ENCODE measurements around the gene FLOT2. TPM values are rescaled to one million over a fixed set of nuclear protein-coding genes. Genes with fewer than 3 reads are reported as not detected.
A peak's percentile ranks its signal among the peaks of the same experiment; 100 is the strongest.

The FLOT2 gene
- polyA plus RNA-seq (2013, experiment 1 of 4): 154 TPM
- 161 TPM for polyA plus RNA-seq (2013, experiment 2 of 4)
- polyA plus RNA-seq (2013, experiment 3 of 4): 119 TPM
- polyA plus RNA-seq (2013, experiment 4 of 4): 131 TPM

- 0% methylated on average over 73 of the region's 73 CpGs for WGBS, 2 experiments
- Histone ChIP-seq H3K36me3 (ENCODE audit: control insufficient read depth, insufficient read depth, low read length) (no peaks in the 10 kb centered on the region), H3K4me1 (ENCODE audit: control insufficient read depth, insufficient read depth, low read length) (peaks cover 10% of the 10 kb centered on the region), H3K27me3 (ENCODE audit: control insufficient read depth, insufficient read depth, low read length, poor library complexity, severe bottlenecking) (no peaks in the 10 kb centered on the region), H3K9me3 (ENCODE audit: control insufficient read depth, low read length) (no peaks in the 10 kb centered on the region), H3K27ac (ENCODE audit: insufficient read depth, low read depth, low read length, poor library complexity, severe bottlenecking) (peak within 1 kb of the TSS; percentile 47), H3K4me3 (ENCODE audit: insufficient read depth, low read depth, low read length) (peak within 1 kb of the TSS; percentile 94)
Observed at GRCh38 chr17:28896884-28897768, at the start of gene FLOT2. TSS of gene FLOT2 (minus strand) at chr17:28897733. CDS start at chr17:28897574, 159 bp downstream.

DNA sequence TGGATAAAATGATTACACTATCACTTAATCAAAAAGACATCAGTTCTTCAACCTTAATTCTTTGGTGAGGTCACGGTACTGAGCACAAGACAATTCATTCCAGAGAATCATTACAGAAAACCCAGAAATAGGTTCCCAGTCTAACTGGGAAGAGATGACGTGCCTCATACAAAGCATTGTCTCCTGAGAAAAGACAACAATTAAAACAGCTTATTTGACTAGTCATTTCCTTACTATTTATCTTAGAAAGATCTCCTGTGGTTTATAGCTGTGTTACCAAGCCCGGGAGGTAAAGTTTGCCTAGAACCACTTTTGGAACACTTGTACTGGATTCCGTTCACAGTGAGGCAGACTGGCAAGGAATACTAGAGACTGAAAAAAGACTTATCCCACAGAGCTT, 48.7 kb upstream of the FLOT2 start:
- no peak overlapping the region for H3K27ac ChIP-seq (ENCODE audit: insufficient read depth, low read depth, low read length, poor library complexity, severe bottlenecking)

GRCh38 chr17:28944862-28945741, 47.6 kb upstream of the FLOT2 start:
- H3K9me3 ChIP-seq (ENCODE audit: control insufficient read depth, low read length): no peaks in the 10 kb centered on the region
- no peaks in the 10 kb centered on the region for H3K27me3 ChIP-seq (ENCODE audit: control insufficient read depth, insufficient read depth, low read length, poor library complexity, severe bottlenecking)
- no peak overlapping the region for H3K4me3 ChIP-seq (ENCODE audit: insufficient read depth, low read depth, low read length)
- peaks cover 26% of the 10 kb centered on the region for H3K4me1 ChIP-seq (ENCODE audit: control insufficient read depth, insufficient read depth, low read length)
- no peak overlapping the region for H3K27ac ChIP-seq (ENCODE audit: insufficient read depth, low read depth, low read length, poor library complexity, severe bottlenecking)
- H3K36me3 ChIP-seq (ENCODE audit: control insufficient read depth, insufficient read depth, low read length): no peaks in the 10 kb centered on the region
- 94% methylated on average over 8 of the region's 8 CpGs for WGBS, 2 experiments

More for the DNA sequence above, 48.7 kb upstream of the FLOT2 start:
- no peaks in the 10 kb centered on the region for H3K27me3 ChIP-seq (ENCODE audit: control insufficient read depth, insufficient read depth, low read length, poor library complexity, severe bottlenecking)
- WGBS, 2 experiments: 92 to 93% methylated on average over 4 of the region's 4 CpGs
- no peaks in the 10 kb centered on the region for H3K36me3 ChIP-seq (ENCODE audit: control insufficient read depth, insufficient read depth, low read length)
- no peak overlapping the region for H3K4me3 ChIP-seq (ENCODE audit: insufficient read depth, low read depth, low read length)
- peaks cover 15% of the 10 kb centered on the region for H3K4me1 ChIP-seq (ENCODE audit: control insufficient read depth, insufficient read depth, low read length)
- no peaks in the 10 kb centered on the region for H3K9me3 ChIP-seq (ENCODE audit: control insufficient read depth, low read length)

DNA sequence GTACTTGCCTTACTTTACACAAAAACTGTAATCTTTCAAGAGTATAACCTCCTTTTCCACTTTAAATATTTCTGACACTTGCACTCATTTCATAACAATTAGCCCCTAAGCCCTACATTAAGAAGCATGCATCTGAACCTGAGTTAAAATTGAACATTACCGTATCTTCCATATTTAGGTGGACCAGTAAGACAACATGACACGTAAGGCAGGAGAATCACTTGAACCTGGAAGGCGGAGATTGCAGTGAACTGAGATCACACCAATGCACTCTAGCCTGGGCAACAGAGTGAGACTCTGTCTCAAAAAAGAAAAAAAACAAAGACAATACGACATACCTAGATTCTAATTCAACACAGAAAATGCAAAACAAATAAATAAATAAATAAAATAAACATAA, 46.8 kb upstream of the FLOT2 start:
- Histone ChIP-seq H3K9me3 (ENCODE audit: control insufficient read depth, low read length) (no peaks in the 10 kb centered on the region), H3K36me3 (ENCODE audit: control insufficient read depth, insufficient read depth, low read length) (no peaks in the 10 kb centered on the region), H3K27ac (ENCODE audit: insufficient read depth, low read depth, low read length, poor library complexity, severe bottlenecking) (no peak overlapping the region), H3K4me3 (ENCODE audit: insufficient read depth, low read depth, low read length) (no peak overlapping the region), H3K4me1 (ENCODE audit: control insufficient read depth, insufficient read depth, low read length) (peaks cover 34% of the 10 kb centered on the region), H3K27me3 (ENCODE audit: control insufficient read depth, insufficient read depth, low read length, poor library complexity, severe bottlenecking) (no peaks in the 10 kb centered on the region)
- 95 to 98% methylated on average over 3 of the region's 4 CpGs for WGBS, 2 experiments

DNA sequence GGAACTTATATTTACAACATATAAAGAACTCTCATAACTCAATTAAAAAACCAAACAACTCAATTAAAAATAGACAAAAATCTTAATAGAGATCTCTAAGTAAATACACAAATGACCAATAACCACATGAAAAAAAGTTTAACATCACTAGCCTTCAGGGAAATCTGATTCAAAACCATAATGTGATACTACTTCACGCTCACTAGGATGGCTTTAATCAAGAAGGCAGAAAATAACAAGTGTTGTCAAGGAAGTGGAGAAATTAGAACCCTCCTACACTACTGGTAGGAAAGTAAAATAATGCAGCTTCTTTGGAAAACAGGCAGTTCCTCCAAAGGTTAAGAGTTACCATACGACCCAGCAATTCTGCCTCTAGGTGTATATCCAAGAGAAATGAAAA, 45.4 kb upstream of the FLOT2 start:
- H3K9me3 ChIP-seq (ENCODE audit: control insufficient read depth, low read length): no peaks in the 10 kb centered on the region
- H3K4me1 ChIP-seq (ENCODE audit: control insufficient read depth, insufficient read depth, low read length): peaks cover 36% of the 10 kb centered on the region
- no peak overlapping the region for H3K4me3 ChIP-seq (ENCODE audit: insufficient read depth, low read depth, low read length)
- 93 to 97% methylated on average over 2 of the region's 2 CpGs for WGBS, 2 experiments
- H3K27ac ChIP-seq (ENCODE audit: insufficient read depth, low read depth, low read length, poor library complexity, severe bottlenecking): no peak overlapping the region
- no peaks in the 10 kb centered on the region for H3K36me3 ChIP-seq (ENCODE audit: control insufficient read depth, insufficient read depth, low read length)
- no peaks in the 10 kb centered on the region for H3K27me3 ChIP-seq (ENCODE audit: control insufficient read depth, insufficient read depth, low read length, poor library complexity, severe bottlenecking)

DNA sequence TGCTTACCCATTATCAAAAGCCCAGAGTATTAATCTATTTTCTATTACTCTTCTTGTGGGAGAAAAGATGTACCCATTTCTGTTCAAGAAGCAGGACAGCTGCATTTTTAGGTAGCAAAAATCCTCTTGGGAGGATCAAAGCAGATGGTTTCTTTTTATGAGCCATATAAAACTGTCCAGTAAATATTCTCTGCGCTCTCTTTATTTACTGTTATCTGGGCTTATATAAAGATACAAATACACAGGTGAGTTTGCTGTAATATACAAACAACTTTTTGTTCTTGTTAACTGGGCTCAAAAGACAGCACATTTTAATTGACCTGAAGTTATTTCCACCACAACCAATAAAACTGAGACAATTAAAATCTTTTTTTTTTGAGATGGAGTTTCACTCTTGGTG, 43.7 kb upstream of the FLOT2 start:
- Histone ChIP-seq H3K27me3 (ENCODE audit: control insufficient read depth, insufficient read depth, low read length, poor library complexity, severe bottlenecking) (no peaks in the 10 kb centered on the region), H3K4me3 (ENCODE audit: insufficient read depth, low read depth, low read length) (no peak overlapping the region), H3K36me3 (ENCODE audit: control insufficient read depth, insufficient read depth, low read length) (no peaks in the 10 kb centered on the region), H3K4me1 (ENCODE audit: control insufficient read depth, insufficient read depth, low read length) (peaks cover 47% of the 10 kb centered on the region), H3K9me3 (ENCODE audit: control insufficient read depth, low read length) (no peaks in the 10 kb centered on the region), H3K27ac (ENCODE audit: insufficient read depth, low read depth, low read length, poor library complexity, severe bottlenecking) (no peak overlapping the region)
- no CpG with 5 or more reads among the region's 1 CpG for WGBS, 2 experiments

DNA sequence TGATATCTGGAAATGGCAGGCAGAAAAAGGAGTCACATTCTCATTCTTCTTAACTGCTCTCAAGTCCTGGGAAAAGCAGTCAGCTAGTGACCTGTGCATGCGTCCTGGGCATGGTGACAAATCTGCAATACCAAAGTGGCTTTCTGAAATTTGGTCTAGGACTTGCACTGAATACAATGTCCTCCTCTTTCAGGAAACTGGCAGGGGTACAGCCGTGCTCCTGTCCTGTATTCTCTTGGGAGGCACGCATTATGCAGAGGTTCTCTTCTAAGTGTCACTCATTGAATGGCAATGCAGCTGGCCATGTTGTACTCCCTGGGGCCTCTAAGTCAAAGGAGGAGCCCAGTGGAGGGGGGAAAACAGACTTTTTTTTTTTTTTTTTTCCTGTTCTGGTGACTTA, 43.1 kb upstream of the FLOT2 start:
- H3K9me3 ChIP-seq (ENCODE audit: control insufficient read depth, low read length): no peaks in the 10 kb centered on the region
- no peak overlapping the region for H3K4me3 ChIP-seq (ENCODE audit: insufficient read depth, low read depth, low read length)
- H3K27ac ChIP-seq (ENCODE audit: insufficient read depth, low read depth, low read length, poor library complexity, severe bottlenecking): peak overlapping the region; percentile 52
- peaks cover 53% of the 10 kb centered on the region for H3K4me1 ChIP-seq (ENCODE audit: control insufficient read depth, insufficient read depth, low read length)
- H3K36me3 ChIP-seq (ENCODE audit: control insufficient read depth, insufficient read depth, low read length): no peaks in the 10 kb centered on the region
- 29 to 41% methylated on average over 3 of the region's 3 CpGs for WGBS, 2 experiments
- no peaks in the 10 kb centered on the region for H3K27me3 ChIP-seq (ENCODE audit: control insufficient read depth, insufficient read depth, low read length, poor library complexity, severe bottlenecking)

GRCh38 chr17:28940142-28940541, 42.6 kb upstream of the FLOT2 start:
- peaks cover 54% of the 10 kb centered on the region for H3K4me1 ChIP-seq (ENCODE audit: control insufficient read depth, insufficient read depth, low read length)
- WGBS, 2 experiments: 83 to 88% methylated on average over 3 of the region's 3 CpGs
- peak overlapping the region; percentile 52 for H3K27ac ChIP-seq (ENCODE audit: insufficient read depth, low read depth, low read length, poor library complexity, severe bottlenecking)

DNA sequence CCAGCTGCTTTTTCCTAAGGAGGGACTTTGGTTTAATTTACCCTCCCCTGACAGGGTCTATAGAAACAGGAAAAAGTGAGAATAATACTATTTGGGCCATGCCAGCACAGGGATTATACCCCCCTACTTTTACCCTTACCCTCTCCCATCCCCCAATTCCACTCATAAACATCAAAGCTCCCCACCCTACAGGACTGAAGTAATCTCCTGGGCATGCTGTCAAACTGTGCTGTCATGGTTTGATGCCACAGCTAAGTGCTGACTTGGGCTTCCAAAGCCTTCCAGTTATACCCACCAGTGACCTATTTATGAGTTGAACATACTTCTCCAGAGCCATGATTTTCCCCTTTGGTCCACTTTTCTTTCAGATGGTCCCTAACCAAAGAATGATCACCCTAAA, 41.0 kb upstream of the FLOT2 start:
- no peaks in the 10 kb centered on the region for H3K36me3 ChIP-seq (ENCODE audit: control insufficient read depth, insufficient read depth, low read length)
- no peaks in the 10 kb centered on the region for H3K27me3 ChIP-seq (ENCODE audit: control insufficient read depth, insufficient read depth, low read length, poor library complexity, severe bottlenecking)
- H3K4me1 ChIP-seq (ENCODE audit: control insufficient read depth, insufficient read depth, low read length): peaks cover 54% of the 10 kb centered on the region
- no peak overlapping the region for H3K4me3 ChIP-seq (ENCODE audit: insufficient read depth, low read depth, low read length)
- H3K9me3 ChIP-seq (ENCODE audit: control insufficient read depth, low read length): no peaks in the 10 kb centered on the region
- H3K27ac ChIP-seq (ENCODE audit: insufficient read depth, low read depth, low read length, poor library complexity, severe bottlenecking): no peak overlapping the region

More at GRCh38 chr17:28940142-28940541, 42.6 kb upstream of the FLOT2 start:
- H3K36me3 ChIP-seq (ENCODE audit: control insufficient read depth, insufficient read depth, low read length): no peaks in the 10 kb centered on the region
- H3K27me3 ChIP-seq (ENCODE audit: control insufficient read depth, insufficient read depth, low read length, poor library complexity, severe bottlenecking): no peaks in the 10 kb centered on the region
- H3K9me3 ChIP-seq (ENCODE audit: control insufficient read depth, low read length): no peaks in the 10 kb centered on the region
- no peak overlapping the region for H3K4me3 ChIP-seq (ENCODE audit: insufficient read depth, low read depth, low read length)
